GM06990 (cell line): Measurements from ENCODE around the gene TKT.

ENCODE experiments used
- DNase-seq: peaks from one replicate; pipeline ENCODE4 v3.0.0-alpha.2; 2011; ENCODE audit not compliant: insufficient read length; ENCODE audit errors: extremely low read depth
- H3K27me3 ChIP-seq: replicated peaks from 2 replicates; pipeline ENCODE4 v1.6.0; 2011; ENCODE audit warnings: low read length; ENCODE audit not compliant: control insufficient read depth, insufficient read depth
- H3K36me3 ChIP-seq: 2 replicates; pipeline ENCODE4 v1.5.1; 2011; ENCODE audit warnings: low read length; ENCODE audit not compliant: control insufficient read depth, insufficient read depth
- H3K4me3 ChIP-seq: replicated peaks from 2 replicates; pipeline ENCODE4 v1.5.1; 2011; ENCODE audit warnings: low read depth, mild to moderate bottlenecking, control low read depth, low read length
- TF ChIP-seq, protein P1 (sequence below): IDR thresholded peaks from 2 replicates; pipeline ENCODE4 v1.5.1; 2011; ENCODE audit warnings: low read length, control low read depth, mild to moderate bottlenecking, inconsistent platforms; ENCODE audit not compliant: insufficient read depth, poor library complexity, severe bottlenecking

The TKT gene

DNA sequence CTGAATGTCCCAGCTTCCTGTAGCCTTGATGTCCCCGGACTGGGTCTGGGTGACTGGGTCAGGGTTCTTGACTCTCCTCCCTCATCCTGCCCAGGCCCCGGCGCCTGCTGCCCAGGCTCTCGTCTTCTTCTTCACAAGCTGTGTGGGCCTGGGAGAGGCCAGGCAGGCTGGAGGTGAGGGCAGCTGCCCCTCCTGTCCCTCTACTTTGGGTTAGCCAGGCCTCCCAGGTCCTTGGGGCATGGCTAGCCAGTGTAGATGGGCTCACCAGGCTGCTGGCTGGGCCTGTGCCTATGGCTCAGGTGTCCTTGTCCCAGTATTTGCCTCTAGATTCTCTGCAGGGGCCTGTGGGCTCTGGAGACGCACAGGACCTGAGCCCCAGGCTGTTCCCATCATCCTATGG is 31.8 kb downstream of the TKT start:
- DNase-seq = no peak
- Histone ChIP-seq H3K27me3 (no peaks in the 10 kb centered on the region), H3K4me3 (no peak overlapping the region), H3K36me3 (peaks cover 44% of the 10 kb centered on the region)
- TF ChIP-seq, protein P1, sequence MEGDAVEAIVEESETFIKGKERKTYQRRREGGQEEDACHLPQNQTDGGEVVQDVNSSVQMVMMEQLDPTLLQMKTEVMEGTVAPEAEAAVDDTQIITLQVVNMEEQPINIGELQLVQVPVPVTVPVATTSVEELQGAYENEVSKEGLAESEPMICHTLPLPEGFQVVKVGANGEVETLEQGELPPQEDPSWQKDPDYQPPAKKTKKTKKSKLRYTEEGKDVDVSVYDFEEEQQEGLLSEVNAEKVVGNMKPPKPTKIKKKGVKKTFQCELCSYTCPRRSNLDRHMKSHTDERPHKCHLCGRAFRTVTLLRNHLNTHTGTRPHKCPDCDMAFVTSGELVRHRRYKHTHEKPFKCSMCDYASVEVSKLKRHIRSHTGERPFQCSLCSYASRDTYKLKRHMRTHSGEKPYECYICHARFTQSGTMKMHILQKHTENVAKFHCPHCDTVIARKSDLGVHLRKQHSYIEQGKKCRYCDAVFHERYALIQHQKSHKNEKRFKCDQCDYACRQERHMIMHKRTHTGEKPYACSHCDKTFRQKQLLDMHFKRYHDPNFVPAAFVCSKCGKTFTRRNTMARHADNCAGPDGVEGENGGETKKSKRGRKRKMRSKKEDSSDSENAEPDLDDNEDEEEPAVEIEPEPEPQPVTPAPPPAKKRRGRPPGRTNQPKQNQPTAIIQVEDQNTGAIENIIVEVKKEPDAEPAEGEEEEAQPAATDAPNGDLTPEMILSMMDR = no peak

DNA sequence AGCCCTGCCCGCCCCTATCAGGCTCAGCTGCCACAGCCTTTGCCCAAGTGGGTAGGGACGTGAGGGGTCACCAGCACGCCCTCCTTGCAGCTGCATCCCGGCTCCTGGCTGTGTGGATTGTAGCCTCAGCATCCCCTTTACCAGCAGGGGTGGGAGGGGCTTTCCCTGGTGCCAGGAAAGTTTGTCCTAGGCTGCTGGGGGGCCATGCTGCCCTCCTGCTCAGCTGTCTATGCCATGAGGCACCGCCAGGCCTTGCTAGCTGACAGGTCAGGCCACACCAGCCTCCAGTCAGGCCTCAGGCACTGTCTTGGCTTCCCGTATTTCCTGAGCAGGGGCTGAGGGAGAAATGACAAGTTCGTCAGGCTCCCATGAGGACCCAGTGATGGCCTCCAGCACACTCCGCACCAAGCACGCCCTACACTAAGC is 32.3 kb downstream of the TKT start:
- H3K27me3 ChIP-seq = no peaks in the 10 kb centered on the region
- no peak for DNase-seq
- TF ChIP-seq, protein P1 = no peak
- H3K36me3 ChIP-seq = peaks cover 39% of the 10 kb centered on the region
- no peak overlapping the region for H3K4me3 ChIP-seq

DNA sequence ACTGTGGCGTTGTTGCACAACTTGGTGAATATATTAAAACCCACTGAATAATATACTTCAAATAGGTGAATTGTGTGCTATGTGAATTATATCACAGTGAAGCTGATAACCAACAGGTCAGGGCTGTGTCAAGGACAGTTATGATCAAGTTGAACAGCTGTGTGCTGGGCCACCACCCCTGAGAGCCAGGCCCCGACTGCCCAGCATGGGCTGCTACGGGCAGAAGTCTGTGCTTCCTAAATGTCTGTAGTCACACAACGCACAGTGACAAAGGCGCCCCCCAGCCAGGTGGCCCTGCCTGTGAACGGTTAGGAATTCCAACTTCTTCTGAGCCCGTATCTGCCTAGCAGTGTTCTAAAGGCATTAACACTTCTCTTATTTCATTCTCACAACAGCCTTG is 32.8 kb downstream of the TKT start:
- DNase-seq = no peak
- no peak overlapping the region for H3K4me3 ChIP-seq
- no peaks in the 10 kb centered on the region for H3K27me3 ChIP-seq
- TF ChIP-seq, protein P1 = no peak
- peaks cover 36% of the 10 kb centered on the region for H3K36me3 ChIP-seq

DNA sequence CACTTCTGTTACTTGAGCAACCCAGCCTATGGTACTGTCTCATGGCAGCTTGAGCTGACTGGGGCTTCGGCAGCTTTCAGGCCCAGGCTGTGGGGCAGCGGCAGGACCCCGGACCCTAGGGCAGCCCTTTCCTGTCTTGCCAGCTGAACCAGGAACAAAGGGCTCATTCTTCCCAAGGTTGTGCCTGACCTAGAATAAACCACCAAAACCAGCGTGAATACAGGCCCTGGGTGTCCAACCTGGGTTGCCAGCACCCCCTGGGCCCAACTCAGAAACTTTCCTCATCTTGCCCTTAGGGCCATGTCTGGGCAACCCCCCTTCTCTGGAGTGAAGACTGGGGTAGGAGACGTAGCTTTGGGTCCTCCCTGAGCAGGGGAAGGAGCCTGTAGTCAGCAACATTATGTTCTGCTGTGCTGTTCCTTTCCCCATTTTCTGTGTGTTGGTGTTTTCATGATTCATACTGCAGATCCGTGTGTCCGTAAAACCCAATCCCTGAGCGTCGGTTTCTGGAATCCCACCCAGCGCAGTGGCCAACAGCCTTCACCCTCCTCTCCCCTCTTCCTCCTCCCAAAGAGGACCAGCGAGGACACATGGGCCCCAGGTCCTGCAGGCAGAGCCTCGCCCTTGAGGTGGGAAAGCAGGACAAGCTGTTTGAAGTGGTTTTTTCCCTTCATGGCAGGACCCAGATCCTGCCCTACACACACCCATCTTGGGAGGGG is 33.5 kb downstream of the TKT start:
- Histone ChIP-seq H3K36me3 (peaks cover 33% of the 10 kb centered on the region), H3K27me3 (no peaks in the 10 kb centered on the region), H3K4me3 (no peak overlapping the region)
- TF ChIP-seq, protein P1 = no peak
- DNase-seq = no peak

DNA sequence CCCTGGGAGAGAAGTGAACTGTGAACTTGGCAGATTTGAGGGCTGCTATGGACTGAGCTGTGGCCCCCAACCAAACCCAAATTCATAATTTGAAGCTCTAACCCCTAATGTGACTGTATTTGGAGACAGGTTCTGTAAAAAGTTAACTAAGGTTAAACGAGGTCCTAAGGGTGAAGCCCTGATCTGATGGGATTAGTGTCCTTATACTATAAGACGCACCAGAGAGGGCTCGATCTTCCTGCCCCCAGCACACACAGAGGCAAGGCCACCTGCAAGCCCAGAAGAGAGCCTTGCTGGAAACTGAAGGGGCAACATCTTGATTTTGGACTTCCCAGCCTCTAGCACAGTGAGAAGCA is 34.0 kb downstream of the TKT start:
- Histone ChIP-seq H3K4me3 (no peak overlapping the region), H3K36me3 (peaks cover 28% of the 10 kb centered on the region), H3K27me3 (no peaks in the 10 kb centered on the region)
- DNase-seq = no peak
- TF ChIP-seq, protein P1 = no peak

DNA sequence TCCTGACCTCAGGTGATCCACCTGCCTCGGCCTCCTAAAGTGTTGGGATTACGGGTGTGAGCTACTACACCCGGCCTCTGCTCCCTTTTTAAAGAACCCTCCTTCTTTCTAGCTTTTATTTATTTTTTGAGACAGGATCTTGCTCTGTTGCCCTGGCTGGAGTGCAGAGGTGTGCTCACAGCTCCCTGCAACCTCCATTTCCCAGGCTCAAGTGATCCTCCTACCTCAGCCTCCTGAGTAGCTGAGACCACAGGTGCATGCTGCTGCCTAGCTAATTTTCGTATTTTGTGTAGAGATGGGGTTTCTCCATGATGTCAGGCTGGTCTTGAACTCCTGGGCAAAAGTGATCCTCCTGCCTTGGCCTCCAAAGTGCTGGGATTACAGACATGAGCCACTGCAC is 34.5 kb downstream of the TKT start:
- Histone ChIP-seq H3K4me3 (no peak overlapping the region), H3K36me3 (peaks cover 23% of the 10 kb centered on the region), H3K27me3 (no peaks in the 10 kb centered on the region)
- DNase-seq = no peak
- TF ChIP-seq, protein P1 = no peak
